ENCODE data around the gene MED16. TPM values are rescaled to one million over a fixed set of nuclear protein-coding genes. Genes with fewer than 3 reads are reported as not detected.

MED16 gene
- total and polyA plus RNA-seq, 2 of the 13 experiments (the other 11 are each of a cell fraction or from before 2014, with no cell fraction given): 13.3 to 14.8 TPM

- TF ChIP-seq IRF2 (CRISPR knock-in tag; IDR thresholded peaks at IDR 0.05): no peak
- no peak for TF ChIP-seq SRSF9 (IDR thresholded peaks at IDR 0.05; ENCODE audit: borderline replicate concordance, insufficient read depth, low read depth, low read length, poor library complexity, severe bottlenecking)
- 0 out of 2 replicates have a peak, but pooled peaks have one; percentile 17 for TF ChIP-seq GATA4 (IDR thresholded peaks at IDR 0.05; ENCODE audit: borderline replicate concordance, low read depth)
- peak; percentile 49 for TF ChIP-seq MYC (CRISPR knock-in tag; IDR thresholded peaks at IDR 0.05; ENCODE audit: borderline replicate concordance)
- peak; percentile 61 for TF ChIP-seq TFDP2 (CRISPR knock-in tag; IDR thresholded peaks at IDR 0.05)
- TF ChIP-seq TFAP4 (IDR thresholded peaks at IDR 0.05; ENCODE audit: borderline replicate concordance, low read depth): 0 out of 2 replicates have a peak, but pooled peaks have one; percentile 14
- TF ChIP-seq SP4 (CRISPR knock-in tag; IDR thresholded peaks at IDR 0.05): peak; percentile 78
- no peak for TF ChIP-seq ZFP91 (CRISPR knock-in tag; IDR thresholded peaks at IDR 0.05; ENCODE audit: borderline replicate concordance)
- TF ChIP-seq YY1 (IDR thresholded peaks at IDR 0.05; ENCODE audit: insufficient read depth, insufficient replicate concordance, low read depth, low read length): peak; percentile 12
- TF ChIP-seq ZFP37 (CRISPR knock-in tag; IDR thresholded peaks at IDR 0.05; ENCODE audit: borderline replicate concordance): no peak
- TF ChIP-seq FOXO1 (CRISPR knock-in tag; IDR thresholded peaks at IDR 0.05): 0 out of 2 replicates have a peak, but pooled peaks have one; percentile 4
- TF ChIP-seq MAX (IDR thresholded peaks at IDR 0.05): 0 out of 2 replicates have a peak, but pooled peaks have one; percentile 44
- TF ChIP-seq CBX5 (CRISPR knock-in tag; IDR thresholded peaks at IDR 0.05; ENCODE audit: borderline replicate concordance): no peak
- no peak for TF ChIP-seq ARID2 (CRISPR knock-in tag; IDR thresholded peaks at IDR 0.05; ENCODE audit: borderline replicate concordance)
- TF ChIP-seq ZC3H13 (CRISPR knock-in tag; IDR thresholded peaks at IDR 0.05): no peak
- no peak for TF ChIP-seq YEATS2 (CRISPR knock-in tag; IDR thresholded peaks at IDR 0.05; ENCODE audit: borderline replicate concordance)
- TF ChIP-seq ZBTB20 (CRISPR knock-in tag; IDR thresholded peaks at IDR 0.05; ENCODE audit: borderline replicate concordance, low read depth): peak; percentile 38; the same call in 1 of the 2 replicates
- TF ChIP-seq TEAD3 (CRISPR knock-in tag; optimal IDR thresholded peaks at IDR 0.05; ENCODE audit: borderline replicate concordance): peak; percentile 8
- TF ChIP-seq SP5 (CRISPR knock-in tag; IDR thresholded peaks at IDR 0.05; ENCODE audit: borderline replicate concordance, low read depth): peak; percentile 81
Measured at GRCh38 chr19:916645-917322, 23.8 kb upstream of the MED16 start (continued).
